Dermis lymphatic vessel endothelial cell (primary cell): ENCODE data around the gene CHMP1A. TPM values are rescaled to one million over a fixed set of nuclear protein-coding genes. Genes with fewer than 3 reads are reported as not detected.

ENCODE experiments used
- total RNA-seq: library from RNA; depleted of rRNA; stranded (reverse); fragments of >200 nt; gene quantifications from 2 replicates; pipeline ENCODE4 v1.2.1, GENCODE V29; 2014

Gene CHMP1A
- 66.6 and 71.3 TPM in 2 replicates for total RNA-seq

GRCh38 chr16:89657442-89658220, at the start of gene CHMP1A, which contains the start of gene SPATA33:
Gene CHMP1A (minus strand): TSS chr16:89657708. CDS start chr16:89657588, 120 bp downstream.
Gene SPATA33 (plus strand): TSS chr16:89657836. CDS start chr16:89657912, 76 bp downstream.

GRCh38 chr16:89701425-89702406, 44.2 kb upstream of the CHMP1A start, which contains the start of gene SPATA2L:
Gene SPATA2L (minus strand): TSS chr16:89701705. CDS start chr16:89701232, 473 bp downstream.

GRCh38 chr16:89686520-89687091, 29.1 kb upstream of the CHMP1A start, which contains the start of gene CDK10:
Gene CDK10 (plus strand): TSS chr16:89686689. CDS start chr16:89686711, 22 bp downstream.

GRCh38 chr16:89613231-89613953, 44.1 kb downstream of the CHMP1A start, which contains the start of gene DPEP1:
Gene DPEP1 (plus strand): TSS chr16:89613642. CDS start chr16:89630411, 16,769 bp downstream.

Other genes with a start within 250 kb of the CHMP1A start
- gene ANKRD11, start 167.1 kb downstream of the CHMP1A start, total RNA-seq, result 39.2 and 56.8 TPM in 2 replicates
- gene SPG7, start 149.3 kb downstream of the CHMP1A start, total RNA-seq, result 111 and 137 TPM in 2 replicates
- 2,819 and 4,200 TPM in 2 replicates for gene RPL13, start 97.0 kb downstream of the CHMP1A start, total RNA-seq
- gene CPNE7, start 82.0 kb downstream of the CHMP1A start, total RNA-seq, result 0.17 and 0.65 TPM in 2 replicates
- gene DPEP1, start 44.1 kb downstream of the CHMP1A start, total RNA-seq, result 0.22 and 0.34 TPM in 2 replicates
- gene SPATA33, start 128 bp upstream of the CHMP1A start, total RNA-seq, result 1.2 and 1.5 TPM in 2 replicates
- gene CDK10, start 29.0 kb upstream of the CHMP1A start, total RNA-seq, result 30.2 and 38.0 TPM in 2 replicates
- gene SPATA2L, start 44.0 kb upstream of the CHMP1A start, total RNA-seq, result 11.3 and 11.6 TPM in 2 replicates
- gene VPS9D1, start 63.2 kb upstream of the CHMP1A start, total RNA-seq, result 3.3 and 4.7 TPM in 2 replicates
- 12.4 and 16.7 TPM in 2 replicates for gene ZNF276, start 63.8 kb upstream of the CHMP1A start, total RNA-seq
- gene FANCA, start 158.9 kb upstream of the CHMP1A start, total RNA-seq, result 5.7 and 7.6 TPM in 2 replicates
- gene SPIRE2, start 170.8 kb upstream of the CHMP1A start, total RNA-seq, result 1.6 and 2.1 TPM in 2 replicates
- gene TCF25, start 215.9 kb upstream of the CHMP1A start, total RNA-seq, result 129 and 143 TPM in 2 replicates